B cell (primary cell): Measurements from ENCODE around the gene CELSR3. TPM values are rescaled to one million over a fixed set of nuclear protein-coding genes. Genes with fewer than 3 reads are reported as not detected.

Experiments
- ATAC-seq: fragments of 200-7000 bp; cut with Tn5 transposase; one replicate; pipeline ENCODE4 v1.10.0; 2021; ENCODE audit warnings: low read depth, mild to moderate bottlenecking, moderate number of reproducible peaks, moderate library complexity
- CTCF ChIA-PET: fragments of 350-600 bp; sonication (Branson Sonifier 250); formaldehyde crosslinking; loops from one replicate; lab custom pipeline; 2021; ENCODE audit warnings: antibody characterized with exemption, inconsistent platforms; lab: Charles Lee
- POLR2A ChIA-PET: fragments of 350-600 bp; sonication (Branson Sonifier 250); formaldehyde crosslinking; loops from one replicate; lab custom pipeline; 2021; ENCODE audit warnings: antibody characterized with exemption; lab: Charles Lee
- DNase-seq: peaks from one replicate; pipeline ENCODE4 v3.0.0; 2013
- H2AFZ ChIP-seq: 2 replicates; pipeline ENCODE4 v1.6.1; 2012; ENCODE audit warnings: mild to moderate bottlenecking, low read depth, low read length; ENCODE audit not compliant: insufficient read depth, poor library complexity, severe bottlenecking
- H3K27ac ChIP-seq, 2 donors: 1 replicate in 1 of 2; 2 replicates in 1 of 2; pipeline ENCODE4 v1.5.1; 2012 to 2013; ENCODE audit warnings: low read length in 2 of 2, mild to moderate bottlenecking in 2 of 2, moderate library complexity in 1 of 2
- H3K27me3 ChIP-seq, 4 experiments: fragments of 200-600 bp in 1 of 4; sonication (generic) in 1 of 4; replicated peaks in 1 of 4; 1 replicate in 2 of 4; 2 replicates in 2 of 4; pipeline versions ENCODE4 v1.6.1 to v1.7.0; 2013 to 2016; ENCODE audit warnings: low read length in 3 of 4, mild to moderate bottlenecking in 2 of 4, mixed read lengths in 1 of 4, moderate library complexity in 1 of 4; ENCODE audit not compliant: insufficient read depth in 4 of 4, control insufficient read depth in 3 of 4; ENCODE audit errors: control extremely low read depth in 1 of 4
- H3K36me3 ChIP-seq, 2 experiments: replicated peaks in 1 of 2; 1 replicate in 1 of 2; 2 replicates in 1 of 2; pipeline versions ENCODE4 v1.6.1 to v1.7.1; 2013; ENCODE audit warnings: low read length in 1 of 2; ENCODE audit not compliant: insufficient read depth in 2 of 2, control insufficient read depth in 1 of 2; ENCODE audit errors: control extremely low read depth in 1 of 2, extremely low read depth in 1 of 2
- H3K4me1 ChIP-seq, 2 donors: fragments of 200-600 bp in 1 of 2; sonication (generic) in 1 of 2; 1 replicate in 1 of 2; 2 replicates in 1 of 2; pipeline versions ENCODE4 v1.5.1 to v1.6.1; 2013 to 2017; ENCODE audit warnings: low read length in 2 of 2; ENCODE audit not compliant: control insufficient read depth in 2 of 2, insufficient read depth in 2 of 2
- H3K4me2 ChIP-seq: replicated peaks from 2 replicates; pipeline ENCODE3; 2012; ENCODE audit warnings: mild to moderate bottlenecking, low read depth, low read length; ENCODE audit not compliant: poor library complexity, severe bottlenecking
- H3K4me3 ChIP-seq, 5 experiments: fragments of 200-600 bp in 1 of 5; sonication (generic) in 1 of 5; 1 replicate in 3 of 5; 2 replicates in 2 of 5; pipeline versions ENCODE4 v1.5.1 to v1.7.0; 2011 to 2016; ENCODE audit warnings: low read length in 4 of 5, mild to moderate bottlenecking in 4 of 5, low read depth in 2 of 5, control low read depth in 1 of 5, moderate library complexity in 1 of 5; ENCODE audit not compliant: insufficient read depth in 1 of 5; ENCODE audit errors: control extremely low read depth in 1 of 5, extremely low read depth in 1 of 5
- H3K79me2 ChIP-seq: fragments of 200-600 bp; sonication (generic); one replicate; pipeline ENCODE4 v1.6.0; 2016; ENCODE audit warnings: low read length; ENCODE audit not compliant: control insufficient read depth, insufficient read depth
- H3K9ac ChIP-seq: fragments of 200-600 bp; sonication (generic); 2 replicates; pipeline ENCODE4 v1.6.1; 2017; ENCODE audit warnings: mild to moderate bottlenecking, low read length, moderate library complexity
- H3K9me3 ChIP-seq, 3 donors: one replicate each; pipeline versions ENCODE4 v1.6.1 to v1.7.1; 2013; ENCODE audit warnings: low read length in 2 of 3; ENCODE audit not compliant: control insufficient read depth in 2 of 3, insufficient read depth in 1 of 3; ENCODE audit errors: control extremely low read depth in 1 of 3
- H4K20me1 ChIP-seq: 2 replicates; pipeline ENCODE4 v1.6.0; 2012; ENCODE audit warnings: mild to moderate bottlenecking, low read length; ENCODE audit not compliant: insufficient read depth, control insufficient read depth, poor library complexity, severe bottlenecking
- H3K27ac Mint-ChIP-seq: one replicate; pipeline ENCODE4 v1.8.0; 2021; ENCODE audit warnings: mixed read lengths
- H3K27me3 Mint-ChIP-seq: one replicate; pipeline ENCODE4 v1.8.0; 2021; ENCODE audit warnings: mixed read lengths
- H3K4me1 Mint-ChIP-seq: one replicate; pipeline ENCODE4 v1.8.0; 2021; ENCODE audit warnings: mixed read lengths
- H3K4me3 Mint-ChIP-seq: one replicate; pipeline ENCODE4 v1.8.0; 2021; ENCODE audit warnings: mixed read lengths
- H3K9me3 Mint-ChIP-seq: one replicate; pipeline ENCODE4 v1.8.0; 2022; ENCODE audit warnings: mixed read lengths; ENCODE audit not compliant: insufficient read depth
- CTCF ChIP-seq: fragments of 200-600 bp; IDR thresholded peaks from one replicate; pipeline ENCODE4 v1.8.0; 2022; ENCODE audit warnings: antibody characterized with exemption, mild to moderate bottlenecking
- EZH2 ChIP-seq: IDR thresholded peaks from 2 replicates; pipeline ENCODE4 v1.6.1; 2012; ENCODE audit warnings: borderline replicate concordance, low read depth, mild to moderate bottlenecking, moderate library complexity, low read length; ENCODE audit not compliant: insufficient read depth, poor library complexity, severe bottlenecking
- WGBS: methylation state at CpG from one replicate; pipeline ENCODE4 v1.1.5; 2013; ENCODE audit warnings: missing lambda C conversion rate; ENCODE audit not compliant: insufficient coverage; 5-methylcytosine and 5-hydroxymethylcytosine counted together
- intact Hi-C: fragments of 100-400 bp; cut with micrococcal nuclease; formaldehyde crosslinking; loops from one replicate; pipeline ENCODE4 v1.10.0; 2022
- polyA plus RNA-seq: library from polyadenylated mRNA; depleted of rRNA; stranded (reverse); fragments of >200 nt; gene quantifications from 2 replicates; pipeline ENCODE4 v1.2.3, GENCODE V29; 2012
- total RNA-seq, 2 donors: library from RNA; stranded (reverse); fragments of 120-200 nt in 1 of 2; gene quantifications; 1 replicate in 1 of 2; 2 replicates in 1 of 2; pipeline versions ENCODE4 v1.2.3 to v1.2.4, GENCODE V29; 2013 to 2022

The CELSR3 gene
- total and polyA plus RNA-seq, 2 donors (not counting 1 experiment from before 2014, with no cell fraction given), result 2.4 to 2.5 TPM

DNA sequence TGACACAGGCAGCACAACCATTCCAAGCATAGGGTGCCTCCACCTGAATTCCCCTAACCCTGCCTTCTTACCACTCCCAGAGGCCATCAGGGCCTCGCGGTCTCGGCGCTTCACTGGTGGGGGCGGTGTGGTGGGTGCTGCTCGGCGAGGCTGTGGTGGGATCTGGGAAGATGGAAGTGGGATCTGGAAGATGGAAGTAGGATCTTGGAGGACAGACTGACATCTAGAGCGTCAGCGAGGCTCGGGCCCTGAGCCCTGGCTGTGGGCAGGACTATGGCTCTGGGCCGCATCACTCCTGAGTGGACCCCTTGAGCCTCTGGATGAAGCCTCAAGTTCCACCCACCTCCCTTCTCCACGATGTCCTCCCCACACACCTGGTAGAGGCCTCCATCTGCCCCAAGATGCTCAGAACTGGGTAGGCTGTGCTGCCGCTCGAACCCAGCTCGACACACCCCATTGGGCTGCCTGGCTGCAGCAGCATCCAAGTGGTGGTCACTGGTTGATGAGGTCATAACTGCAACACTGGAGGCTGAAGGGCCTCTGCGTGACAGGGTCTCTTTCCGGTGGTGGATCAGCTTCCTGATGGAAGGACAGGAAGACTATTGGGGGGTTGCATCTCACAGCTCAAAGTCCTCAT is 19.4 kb upstream of the CELSR3 start:
- WGBS, result 96% methylated on average over 13 of the region's 17 CpGs
- no peak for TF ChIP-seq CTCF
- TF ChIP-seq EZH2, result no peak

GRCh38 chr3:48681541-48681880 is 18.8 kb upstream of the CELSR3 start:
- Histone ChIP-seq H3K4me2 (no peak overlapping the region), H3K79me2 (no peaks in the 10 kb centered on the region), H3K4me3 (no peak overlapping the region), H3K9ac (no peak overlapping the region), H2AFZ (no peak overlapping the region), H3K9me3 (no peaks in the 10 kb centered on the region), H3K27ac (no peak overlapping the region), H3K36me3 (peaks cover 0 to 11% of the 10 kb centered on the region in 2 experiments), H3K27me3 (no peaks in the 10 kb centered on the region), H3K4me1 (peaks cover 24 to 43% of the 10 kb centered on the region in 2 donors), H4K20me1 (no peaks in the 10 kb centered on the region)
- TF ChIP-seq CTCF (no peak), EZH2 (no peak)
- intact Hi-C loops, result loop anchor here (10.0 kb wide), 1 partner anchor 217 kb away; a partner anchor contains a TSS
- no peaks in the 10 kb centered on the region for H3K9me3 Mint-ChIP-seq
- no peaks in the 10 kb centered on the region for H3K27me3 Mint-ChIP-seq
- ATAC-seq (no peak), DNase-seq (no peak)
- POLR2A ChIA-PET, result interaction anchor here (0.6 kb wide), 1 partner anchor 14 kb away, joined by 9 read pairs; no protein-coding TSS in a partner anchor
- CTCF ChIA-PET, result interaction anchor here (0.9 kb wide), 1 partner anchor 270 kb away, joined by 3 read pairs; no protein-coding TSS in a partner anchor
- H3K4me1 Mint-ChIP-seq, result peaks cover 38% of the 10 kb centered on the region
- no peak overlapping the region for H3K4me3 Mint-ChIP-seq
- no peak overlapping the region for H3K27ac Mint-ChIP-seq
- 97% methylated on average over 7 of the region's 7 CpGs for WGBS

More for the DNA sequence above, 19.4 kb upstream of the CELSR3 start:
- ATAC-seq (no peak), DNase-seq (no peak)
- ChIA-PET CTCF (interaction anchor here (0.9 kb wide), 1 partner anchor 270 kb away, joined by 3 read pairs; no protein-coding TSS in a partner anchor), POLR2A (interaction anchor here (0.6 kb wide), 1 partner anchor 15 kb away, joined by 9 read pairs; no protein-coding TSS in a partner anchor)
- no peak overlapping the region for H3K4me2 ChIP-seq
- no peak overlapping the region for H3K27ac ChIP-seq
- H3K4me3 ChIP-seq, result no peak overlapping the region
- H3K9ac ChIP-seq, result no peak overlapping the region
- Mint-ChIP-seq H3K27ac (no peak overlapping the region), H3K4me3 (no peak overlapping the region), H3K27me3 (no peaks in the 10 kb centered on the region), H3K9me3 (no peaks in the 10 kb centered on the region), H3K4me1 (peaks cover 40% of the 10 kb centered on the region)
- H3K79me2 ChIP-seq, result no peaks in the 10 kb centered on the region
- no peaks in the 10 kb centered on the region for H3K27me3 ChIP-seq
- no peaks in the 10 kb centered on the region for H3K9me3 ChIP-seq
- intact Hi-C loops, result loop anchor here (10.0 kb wide), 1 partner anchor 217 kb away; a partner anchor contains a TSS
- H3K36me3 ChIP-seq, result peaks cover 0 to 11% of the 10 kb centered on the region in 2 experiments
- no peaks in the 10 kb centered on the region for H4K20me1 ChIP-seq
- H3K4me1 ChIP-seq, result peaks cover 26 to 46% of the 10 kb centered on the region in 2 donors
- no peak overlapping the region for H2AFZ ChIP-seq
